Stimulated activated CD4-positive, alpha-beta T cell treated with anti-CD3 and anti-CD28 coated beads, Interleukin-2, amount 100 ng/mL, for 48 hours (primary cell): ENCODE measurements around the gene TUBGCP2.
"Not testable (repeated sequence)": the region's sequence is repeated elsewhere in the genome, so short reads cannot be mapped to it uniquely, and the experiment has no call there.

Experiments used
- DNase-seq, 2 donors: peaks; one replicate each; pipeline ENCODE4 v3.0.0-alpha.2; 2020

The TUBGCP2 gene

GRCh38 chr10:133242611-133243356 is 65.9 kb downstream of the TUBGCP2 start:
- no peak for DNase-seq

- DNase-seq = no peak
Observed at GRCh38 chr10:133241501-133242205, 67.0 kb downstream of the TUBGCP2 start.

- no peak for DNase-seq
Observed at GRCh38 chr10:133239990-133240389, 68.7 kb downstream of the TUBGCP2 start.

- no peak for DNase-seq
Observed at GRCh38 chr10:133238466-133238804, 70.2 kb downstream of the TUBGCP2 start.

- no peak for DNase-seq
Observed at GRCh38 chr10:133237588-133238465, 70.8 kb downstream of the TUBGCP2 start, which contains the start of gene VENTX. Gene VENTX, plus strand, starts transcription at chr10:133237855. Its CDS starts 60 bp downstream, at chr10:133237915.

GRCh38 chr10:133237241-133237587 is 71.5 kb downstream of the TUBGCP2 start:
- DNase-seq = no peak

GRCh38 chr10:133236401-133237240 is 72.1 kb downstream of the TUBGCP2 start:
- DNase-seq = no peak

GRCh38 chr10:133235932-133236331 is 72.7 kb downstream of the TUBGCP2 start:
- no peak for DNase-seq

GRCh38 chr10:133235265-133235855 is 73.3 kb downstream of the TUBGCP2 start:
- no peak for DNase-seq

- DNase-seq = not testable (repeated sequence)
Observed at GRCh38 chr10:133234796-133235195, 73.9 kb downstream of the TUBGCP2 start.

GRCh38 chr10:133231946-133232574 is 76.6 kb downstream of the TUBGCP2 start:
- no peak for DNase-seq

- no peak for DNase-seq
Observed at GRCh38 chr10:133231244-133231945, 77.3 kb downstream of the TUBGCP2 start.

- no peak for DNase-seq
Observed at GRCh38 chr10:133230387-133231195, 78.1 kb downstream of the TUBGCP2 start.

- DNase-seq = no peak
Observed at GRCh38 chr10:133230044-133230361, 78.7 kb downstream of the TUBGCP2 start, which contains the start of gene UTF1. Gene UTF1, plus strand, starts transcription at chr10:133230217. Its CDS starts 72 bp downstream, at chr10:133230289.

- DNase-seq = no peak
Observed at GRCh38 chr10:133229265-133230043, 79.2 kb downstream of the TUBGCP2 start.
